CD4-positive, alpha-beta T cell treated with Interferon alpha-2 for 1 hour (primary cell): ENCODE data around the gene HOXB3.

Source experiments
- DNase-seq, 2 donors: peaks; one replicate each; pipeline ENCODE4 v3.0.0-alpha.2; 2020 to 2022

The HOXB3 gene

DNA sequence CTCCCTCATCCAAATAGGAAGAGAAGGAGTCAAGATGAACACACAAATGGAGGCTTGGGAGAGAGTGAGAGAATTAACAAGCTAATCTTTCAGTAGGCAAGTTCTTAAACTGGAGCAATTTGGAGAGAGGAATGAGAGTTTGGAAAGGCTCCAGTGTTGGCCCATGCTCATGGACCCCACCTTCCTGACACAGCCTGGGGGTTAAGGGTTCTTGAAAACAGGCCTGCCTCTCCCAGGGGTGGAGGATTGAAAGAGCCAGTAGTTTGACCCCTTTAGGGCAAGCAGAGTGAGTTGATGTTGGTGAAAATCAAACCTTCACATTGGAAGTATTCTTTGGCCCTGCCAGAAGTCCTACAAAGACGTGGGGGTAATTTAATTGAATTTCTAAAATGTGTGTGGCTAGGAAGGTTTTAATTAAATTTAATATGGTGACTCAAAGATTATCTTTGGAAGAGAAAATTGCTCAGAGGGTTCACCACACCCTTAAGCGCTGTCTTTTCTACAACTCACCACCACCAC is 5.8 kb downstream of the HOXB3 start:
- no peak for DNase-seq

DNA sequence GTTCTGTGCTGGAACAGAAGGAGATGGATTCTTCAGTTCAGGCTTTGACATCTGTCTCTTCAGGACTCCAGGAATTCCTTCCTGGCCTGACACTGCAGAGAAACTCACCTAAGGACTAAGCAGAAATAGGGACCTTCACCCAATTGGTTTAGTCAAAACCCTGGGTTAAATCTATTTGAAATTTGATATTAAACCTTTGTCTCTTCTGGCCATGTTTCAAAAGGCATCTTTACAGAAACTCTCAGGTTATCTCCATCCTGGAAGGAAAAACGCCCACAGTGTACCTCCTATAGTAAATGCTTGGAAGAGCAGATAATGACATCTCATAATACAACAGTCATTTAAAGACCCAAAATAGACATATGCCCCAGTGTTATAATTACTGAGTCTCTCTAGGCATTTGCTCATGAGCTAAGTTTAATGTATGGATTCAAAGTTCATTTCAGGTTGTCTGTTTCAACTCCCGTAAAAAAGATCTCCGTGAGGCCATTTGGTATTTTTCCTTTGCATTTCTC is 6.3 kb downstream of the HOXB3 start:
- no peak for DNase-seq

GRCh38 chr17:48582750-48583069 is 7.3 kb downstream of the HOXB3 start:
- DNase-seq: no peak

- DNase-seq: no peak
These were observed 10.1 kb downstream of the HOXB3 start for GRCh38 chr17:48579760-48580554.

GRCh38 chr17:48579471-48579759 is 10.6 kb downstream of the HOXB3 start:
- DNase-seq: no peak

DNA sequence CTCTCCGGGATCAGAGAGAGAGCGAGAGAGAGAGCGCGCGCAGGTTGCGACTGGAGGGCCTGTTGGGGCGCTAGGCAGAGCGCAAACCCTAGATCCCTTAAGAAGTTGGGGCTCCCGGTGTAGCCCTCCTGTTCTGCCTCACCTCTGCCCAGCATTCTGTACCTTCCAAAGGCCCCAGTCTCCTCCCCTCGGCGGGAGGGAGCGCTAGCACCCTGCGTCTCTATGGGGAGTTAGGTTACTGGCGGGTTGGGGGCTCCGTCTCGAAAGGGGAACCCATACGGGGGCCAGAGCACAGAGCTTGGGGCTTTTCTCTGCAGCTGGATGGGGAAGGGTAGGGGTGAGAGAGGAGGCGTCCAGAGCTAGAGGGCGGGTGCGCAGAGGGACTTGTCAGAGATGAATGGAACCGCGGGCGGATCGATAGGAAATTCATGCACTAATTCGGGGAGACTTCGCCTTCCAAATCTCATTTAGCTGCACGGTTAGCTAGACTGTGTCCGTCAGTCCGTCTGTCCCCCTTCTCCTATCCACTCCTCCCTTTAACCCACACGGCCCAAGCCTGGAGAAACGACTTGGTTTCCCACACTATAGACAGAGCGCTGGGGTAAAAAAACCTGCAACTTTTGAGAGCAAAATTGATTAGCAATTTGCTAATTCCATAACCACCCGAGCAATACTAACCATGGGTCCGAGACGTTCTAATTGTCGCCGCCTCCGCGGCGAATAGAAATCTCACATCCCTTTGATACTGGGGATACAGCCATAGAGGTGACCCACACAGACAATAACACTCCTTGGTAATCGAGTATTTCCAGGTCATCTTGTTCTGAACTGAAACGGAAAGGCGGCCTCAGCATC is 11.2 kb downstream of the HOXB3 start:
- no peak for DNase-seq

DNA sequence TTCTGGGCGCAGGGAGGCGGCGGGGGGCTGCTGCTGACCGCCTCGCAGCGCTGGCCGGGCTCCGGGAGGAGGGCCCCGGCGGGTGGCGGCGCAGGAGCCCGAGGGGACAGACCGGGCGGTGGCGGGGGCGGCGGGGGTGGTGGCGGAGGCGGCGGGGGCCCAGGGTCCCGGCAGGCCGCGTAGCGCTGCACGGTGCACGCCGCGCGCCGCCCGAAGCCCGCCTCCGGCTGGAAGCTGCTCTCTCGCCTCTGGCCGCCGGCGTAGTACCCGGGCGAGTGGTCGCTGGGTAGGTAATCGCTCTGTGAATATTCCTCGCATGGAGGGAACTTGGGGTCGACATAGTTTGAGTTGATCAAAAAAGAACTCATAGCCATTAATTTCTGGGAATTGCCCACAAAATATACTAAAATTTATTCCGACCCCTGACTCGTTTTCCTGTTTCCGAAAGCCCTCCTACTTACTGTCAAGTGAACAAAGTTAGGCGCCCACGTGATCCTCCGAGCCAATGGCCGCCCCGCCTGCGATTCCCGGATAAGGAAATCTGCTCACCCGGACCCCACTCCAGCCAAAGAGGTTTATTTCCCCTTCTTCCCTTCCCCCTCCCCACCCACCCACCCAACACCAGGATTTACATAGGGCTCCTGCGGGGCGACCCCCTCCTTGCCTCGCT is 12.0 kb downstream of the HOXB3 start, which contains the start of gene HOXB4:
TSS of gene HOXB4 (minus strand) at position 405 of the 670 bp plus-strand sequence. CDS start at position 374, 31 bp downstream.
- DNase-seq: peak; percentile 47 to 78

- DNase-seq: no peak
These were observed 12.6 kb downstream of the HOXB3 start for GRCh38 chr17:48577330-48577945.

DNA sequence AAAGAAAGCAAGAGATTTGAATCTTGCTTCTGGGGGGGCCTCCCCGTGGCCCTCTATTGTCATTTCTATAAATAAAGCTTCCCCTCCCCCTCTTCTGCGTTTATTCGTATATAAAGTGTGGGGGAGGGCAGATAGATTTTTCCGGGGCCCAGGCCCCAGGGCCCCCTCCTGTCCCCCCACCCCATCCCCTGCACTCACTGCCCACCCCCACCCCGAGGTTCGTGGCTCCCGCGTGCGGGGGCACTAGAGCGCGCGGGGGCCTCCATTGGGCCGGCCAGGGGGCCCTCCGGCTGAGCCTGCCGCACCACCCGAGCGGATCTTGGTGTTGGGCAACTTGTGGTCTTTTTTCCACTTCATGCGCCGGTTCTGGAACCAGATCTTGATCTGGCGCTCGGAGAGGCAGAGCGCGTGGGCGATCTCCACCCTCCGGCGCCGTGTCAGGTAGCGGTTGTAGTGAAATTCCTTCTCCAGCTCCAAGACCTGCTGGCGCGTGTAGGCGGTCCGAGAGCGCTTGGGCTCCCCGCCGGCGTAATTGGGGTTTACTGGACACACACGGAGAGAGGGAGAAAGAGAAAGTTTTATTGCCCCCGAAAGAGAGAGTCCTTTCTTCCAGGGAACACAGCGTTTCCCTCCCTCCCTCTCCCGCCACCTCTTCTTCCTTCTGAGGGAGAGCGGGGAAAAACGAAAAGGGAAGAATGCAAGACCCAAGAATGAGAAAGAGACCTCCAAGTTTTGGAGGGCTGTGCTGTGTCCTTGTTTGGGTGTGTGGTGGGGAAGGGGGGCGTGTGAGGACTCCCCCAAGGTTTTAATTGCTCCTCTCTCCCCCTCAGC is 13.3 kb downstream of the HOXB3 start:
- no peak for DNase-seq

DNA sequence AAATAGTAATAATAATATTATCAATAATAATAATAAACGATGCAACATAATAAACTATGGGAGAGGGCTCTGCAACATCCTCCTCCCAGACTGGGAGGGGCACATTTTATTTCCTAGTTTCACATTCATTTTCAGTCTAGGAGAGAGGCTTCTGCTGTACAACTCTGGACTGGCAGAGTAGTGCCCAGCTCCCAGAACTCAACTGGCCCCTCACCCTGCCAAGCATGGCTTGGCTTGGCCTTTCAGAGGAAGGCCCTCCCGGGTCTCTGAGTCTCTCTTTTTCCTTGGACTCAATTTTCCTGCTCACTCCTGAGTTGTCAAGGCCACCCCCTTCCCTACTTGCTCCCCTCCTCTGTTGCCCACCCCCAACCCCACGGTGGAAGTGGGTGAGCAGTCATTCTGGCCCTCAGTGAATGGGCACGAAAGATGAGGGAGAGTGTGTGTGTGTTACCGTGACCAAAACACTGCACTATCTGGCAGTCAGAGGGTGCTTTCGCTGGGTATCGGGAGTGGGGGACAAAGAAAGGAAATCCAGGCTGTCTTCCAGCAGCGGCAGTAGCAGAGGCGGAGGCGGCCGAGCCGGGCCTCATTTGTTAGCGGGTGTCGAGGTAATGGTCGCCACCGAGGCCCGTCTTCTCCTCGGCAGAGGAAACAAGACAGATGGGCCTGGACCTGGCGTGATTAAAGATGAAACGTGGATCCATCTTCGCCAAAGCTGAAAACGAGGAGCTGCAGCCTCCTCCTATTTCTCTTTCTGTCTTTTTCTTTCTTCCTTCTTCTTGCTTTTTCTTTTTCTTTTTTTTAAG is 14.2 kb downstream of the HOXB3 start:
- no peak for DNase-seq

DNA sequence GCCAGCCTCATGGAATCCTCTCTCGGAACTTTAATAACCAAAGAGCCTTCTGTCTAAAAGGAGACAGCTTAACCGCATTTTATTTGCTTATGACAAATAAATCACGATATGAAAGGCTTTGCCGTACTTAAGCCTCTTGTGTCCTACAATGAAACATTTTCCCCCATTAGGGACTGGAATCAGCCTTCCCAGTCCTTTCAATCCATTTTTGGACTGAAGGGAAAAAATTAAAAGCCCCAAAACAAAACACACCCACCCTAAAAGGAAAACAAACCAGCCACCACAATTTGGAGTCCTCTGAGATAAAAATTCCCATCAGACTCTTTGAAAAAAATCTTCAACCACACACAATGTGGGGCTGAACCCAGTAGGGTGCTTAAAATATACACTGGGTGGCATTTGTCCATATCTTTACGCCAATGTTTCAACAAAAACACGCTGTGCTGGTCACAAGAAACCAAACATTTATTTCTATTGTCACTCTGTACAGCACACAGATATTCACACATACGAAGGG is 14.9 kb downstream of the HOXB3 start:
- DNase-seq: no peak

- DNase-seq: no peak
These were observed 15.5 kb downstream of the HOXB3 start for GRCh38 chr17:48574505-48575065.

- no peak for DNase-seq
These were observed 18.1 kb downstream of the HOXB3 start for GRCh38 chr17:48571826-48572417.

DNA sequence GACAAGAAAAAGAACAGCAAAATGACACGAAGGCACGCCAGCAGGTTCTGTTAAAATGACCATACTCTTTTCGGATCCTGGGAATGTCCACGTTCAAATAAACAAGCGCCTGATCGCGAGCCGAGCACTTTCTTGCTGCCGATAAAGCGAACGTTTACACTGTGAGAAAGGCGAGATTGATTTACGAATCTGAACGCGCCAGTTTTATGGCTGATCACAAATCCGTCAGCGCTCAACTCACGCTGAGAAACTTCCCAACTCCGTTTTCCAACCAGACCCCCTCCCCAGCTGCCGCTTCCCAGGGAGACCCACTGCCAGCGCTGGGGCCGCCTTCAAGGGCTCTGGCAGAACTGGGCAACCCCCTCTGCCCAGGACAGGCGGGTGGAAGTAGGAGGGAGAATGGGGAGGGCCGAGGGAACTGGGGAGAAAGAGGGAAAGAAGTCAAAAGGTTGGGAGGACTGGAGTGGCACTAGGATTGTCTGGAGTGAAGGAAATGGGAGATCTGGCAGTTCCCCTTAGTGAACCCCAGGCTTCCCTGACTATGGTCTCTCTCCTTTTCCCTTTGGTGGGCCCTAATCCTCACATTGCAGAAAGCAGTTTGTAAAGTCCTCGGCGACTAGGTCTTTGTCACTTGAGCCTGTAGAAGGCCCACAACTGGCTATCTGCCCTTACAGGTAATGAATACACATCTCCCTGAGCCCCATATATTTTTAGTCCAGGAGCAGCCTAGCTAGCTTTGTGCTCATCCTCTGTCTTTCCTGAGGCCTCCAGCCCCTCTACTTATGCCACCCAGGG is 18.8 kb downstream of the HOXB3 start:
- DNase-seq: no peak

DNA sequence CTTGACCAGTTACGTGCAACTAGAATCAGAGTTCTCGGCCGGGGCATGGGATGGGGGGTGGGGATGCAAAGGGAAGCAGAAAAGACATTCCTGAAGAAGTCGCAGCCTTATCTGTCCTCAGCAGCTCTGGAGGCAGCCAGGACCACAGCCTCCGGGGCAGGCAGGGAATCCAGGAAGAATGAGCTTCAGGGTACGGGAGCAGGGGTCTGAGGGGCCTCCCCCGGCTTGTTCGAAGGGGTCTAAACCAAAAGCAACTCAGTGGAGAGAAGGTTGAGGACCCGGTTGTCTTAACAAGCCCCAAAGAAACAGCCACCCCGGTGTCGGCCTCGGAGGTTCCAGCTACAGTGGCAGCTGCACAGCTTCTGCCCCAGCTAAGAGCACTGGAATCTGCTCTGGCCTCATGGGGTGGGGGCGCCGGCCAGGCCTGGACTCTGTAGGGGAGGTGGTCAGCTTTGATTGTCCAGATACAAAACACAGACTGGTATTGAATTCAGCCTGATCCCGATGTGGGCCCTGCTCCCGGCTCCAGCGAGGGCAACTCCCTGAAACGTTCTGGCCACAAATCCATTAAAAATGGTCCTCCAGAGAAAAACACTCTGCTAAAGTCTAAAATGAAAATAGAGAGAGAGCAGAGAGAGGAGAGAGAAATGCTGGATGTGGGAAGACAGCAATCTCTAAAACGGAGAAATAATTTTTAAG is 19.6 kb downstream of the HOXB3 start:
- no peak for DNase-seq

DNA sequence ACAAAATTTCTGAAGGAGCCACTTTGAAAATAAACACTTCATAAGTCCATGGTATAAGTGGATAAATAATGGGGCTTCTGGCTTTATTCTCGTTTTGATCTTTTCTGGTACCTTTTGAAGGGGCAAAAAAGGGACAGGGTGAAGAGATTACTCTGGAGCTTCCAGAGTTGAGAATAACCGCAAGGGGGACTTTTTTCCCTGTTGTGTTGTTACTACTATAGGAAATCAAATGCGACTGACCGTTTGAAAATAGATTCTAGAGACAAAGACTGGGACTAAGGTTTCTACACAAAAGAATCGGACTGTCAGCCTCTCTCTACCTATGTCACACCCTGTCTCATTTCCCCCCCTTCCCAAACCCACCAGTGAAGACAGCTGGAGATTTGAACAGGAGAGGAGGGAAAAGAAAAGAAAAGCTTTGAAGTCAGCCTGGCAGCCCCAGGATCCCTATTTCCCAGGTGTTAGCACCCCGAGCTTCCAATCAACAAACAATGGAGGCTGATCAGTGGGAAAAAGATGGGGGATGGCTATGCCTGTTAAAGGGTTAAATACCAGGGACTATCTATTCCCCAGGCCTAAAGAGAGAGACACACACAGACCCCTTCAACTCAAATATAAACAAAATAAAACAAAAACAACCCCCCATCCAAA is 20.2 kb downstream of the HOXB3 start:
- no peak for DNase-seq

- no peak for DNase-seq
These were observed 20.8 kb downstream of the HOXB3 start for GRCh38 chr17:48569240-48569582.
